ENCODE results near the gene FOXRED2.

GRCh38 chr22:36520423-36520822 is 13.6 kb upstream of the FOXRED2 start:
- TF ChIP-seq CTCF (IDR thresholded peaks at IDR 0.05; ENCODE audit: low read length): no peak
- no peak for TF ChIP-seq EZH2 (IDR thresholded peaks at IDR 0.05; ENCODE audit: borderline replicate concordance, low read length)

Measured in OCI-LY1 (cell line).